Measurements from ENCODE around the gene PHTF2.

- TF ChIP-seq, protein P1, sequence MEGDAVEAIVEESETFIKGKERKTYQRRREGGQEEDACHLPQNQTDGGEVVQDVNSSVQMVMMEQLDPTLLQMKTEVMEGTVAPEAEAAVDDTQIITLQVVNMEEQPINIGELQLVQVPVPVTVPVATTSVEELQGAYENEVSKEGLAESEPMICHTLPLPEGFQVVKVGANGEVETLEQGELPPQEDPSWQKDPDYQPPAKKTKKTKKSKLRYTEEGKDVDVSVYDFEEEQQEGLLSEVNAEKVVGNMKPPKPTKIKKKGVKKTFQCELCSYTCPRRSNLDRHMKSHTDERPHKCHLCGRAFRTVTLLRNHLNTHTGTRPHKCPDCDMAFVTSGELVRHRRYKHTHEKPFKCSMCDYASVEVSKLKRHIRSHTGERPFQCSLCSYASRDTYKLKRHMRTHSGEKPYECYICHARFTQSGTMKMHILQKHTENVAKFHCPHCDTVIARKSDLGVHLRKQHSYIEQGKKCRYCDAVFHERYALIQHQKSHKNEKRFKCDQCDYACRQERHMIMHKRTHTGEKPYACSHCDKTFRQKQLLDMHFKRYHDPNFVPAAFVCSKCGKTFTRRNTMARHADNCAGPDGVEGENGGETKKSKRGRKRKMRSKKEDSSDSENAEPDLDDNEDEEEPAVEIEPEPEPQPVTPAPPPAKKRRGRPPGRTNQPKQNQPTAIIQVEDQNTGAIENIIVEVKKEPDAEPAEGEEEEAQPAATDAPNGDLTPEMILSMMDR (IDR thresholded peaks at IDR 0.05; ENCODE audit: low read length): no peak
- no peak for TF ChIP-seq EZH2 (IDR thresholded peaks at IDR 0.05; ENCODE audit: borderline replicate concordance, low read length)
Observed at GRCh38 chr7:77913977-77914607, 115.5 kb downstream of the PHTF2 start.
